HFF-Myc (cell line): ENCODE data around the gene ZSCAN22.
"Not testable (repeated sequence)": the region's sequence is repeated elsewhere in the genome, so short reads cannot be mapped to it uniquely, and the experiment has no call there.

ENCODE experiments used
- DNase-seq: peaks from one replicate; pipeline ENCODE4 v3.0.0-alpha.2; 2011; ENCODE audit warnings: low read depth; ENCODE audit errors: extremely low read depth
- H3K4me3 ChIP-seq: replicated peaks from 2 replicates; pipeline ENCODE4 v1.5.1; 2011; ENCODE audit warnings: low read depth, mild to moderate bottlenecking, control low read depth, low read length
- TF ChIP-seq, protein P1 (sequence below): IDR thresholded peaks from 2 replicates; pipeline ENCODE4 v1.5.1; 2012; ENCODE audit warnings: mild to moderate bottlenecking, low read depth, low read length, control low read depth; ENCODE audit errors: missing control alignments

Gene ZSCAN22

GRCh38 chr19:58305065-58305931, 21.5 kb upstream of the ZSCAN22 start, which contains the start of gene ERVK3-1:
Gene ERVK3-1 (plus strand): TSS chr19:58305377. CDS start chr19:58312169, 6,792 bp downstream.
- DNase-seq, result peak; percentile 84
- TF ChIP-seq, protein P1, sequence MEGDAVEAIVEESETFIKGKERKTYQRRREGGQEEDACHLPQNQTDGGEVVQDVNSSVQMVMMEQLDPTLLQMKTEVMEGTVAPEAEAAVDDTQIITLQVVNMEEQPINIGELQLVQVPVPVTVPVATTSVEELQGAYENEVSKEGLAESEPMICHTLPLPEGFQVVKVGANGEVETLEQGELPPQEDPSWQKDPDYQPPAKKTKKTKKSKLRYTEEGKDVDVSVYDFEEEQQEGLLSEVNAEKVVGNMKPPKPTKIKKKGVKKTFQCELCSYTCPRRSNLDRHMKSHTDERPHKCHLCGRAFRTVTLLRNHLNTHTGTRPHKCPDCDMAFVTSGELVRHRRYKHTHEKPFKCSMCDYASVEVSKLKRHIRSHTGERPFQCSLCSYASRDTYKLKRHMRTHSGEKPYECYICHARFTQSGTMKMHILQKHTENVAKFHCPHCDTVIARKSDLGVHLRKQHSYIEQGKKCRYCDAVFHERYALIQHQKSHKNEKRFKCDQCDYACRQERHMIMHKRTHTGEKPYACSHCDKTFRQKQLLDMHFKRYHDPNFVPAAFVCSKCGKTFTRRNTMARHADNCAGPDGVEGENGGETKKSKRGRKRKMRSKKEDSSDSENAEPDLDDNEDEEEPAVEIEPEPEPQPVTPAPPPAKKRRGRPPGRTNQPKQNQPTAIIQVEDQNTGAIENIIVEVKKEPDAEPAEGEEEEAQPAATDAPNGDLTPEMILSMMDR, result no peak
- peak within 1 kb of the TSS; percentile 64 for H3K4me3 ChIP-seq

DNA sequence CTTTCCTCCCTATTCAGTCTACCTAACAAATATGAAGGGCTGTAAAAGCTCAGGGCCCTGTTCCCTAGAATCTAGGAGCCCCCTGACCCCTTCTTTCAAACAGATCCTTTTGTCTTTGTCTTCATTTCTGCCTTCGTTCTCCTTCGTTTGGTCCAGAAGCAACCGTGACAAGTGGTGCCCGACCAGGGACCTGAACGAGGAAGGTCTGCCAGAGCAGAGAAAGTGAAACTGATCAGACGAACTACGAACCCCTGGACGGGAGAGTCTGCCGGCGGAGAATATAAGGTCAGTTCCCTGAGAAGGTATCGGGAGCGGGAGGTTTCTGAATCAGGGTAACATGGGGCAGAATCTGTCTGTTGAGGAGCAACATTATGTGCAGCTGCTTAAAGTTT, 20.9 kb upstream of the ZSCAN22 start:
- DNase-seq, result no peak

GRCh38 chr19:58307736-58308135, 19.1 kb upstream of the ZSCAN22 start:
- no peak for DNase-seq
- H3K4me3 ChIP-seq, result no peak overlapping the region
- TF ChIP-seq, protein P1, result no peak

More for the DNA sequence above, 20.9 kb upstream of the ZSCAN22 start:
- TF ChIP-seq, protein P1, result no peak
- H3K4me3 ChIP-seq, result peak overlapping the region; percentile 64

DNA sequence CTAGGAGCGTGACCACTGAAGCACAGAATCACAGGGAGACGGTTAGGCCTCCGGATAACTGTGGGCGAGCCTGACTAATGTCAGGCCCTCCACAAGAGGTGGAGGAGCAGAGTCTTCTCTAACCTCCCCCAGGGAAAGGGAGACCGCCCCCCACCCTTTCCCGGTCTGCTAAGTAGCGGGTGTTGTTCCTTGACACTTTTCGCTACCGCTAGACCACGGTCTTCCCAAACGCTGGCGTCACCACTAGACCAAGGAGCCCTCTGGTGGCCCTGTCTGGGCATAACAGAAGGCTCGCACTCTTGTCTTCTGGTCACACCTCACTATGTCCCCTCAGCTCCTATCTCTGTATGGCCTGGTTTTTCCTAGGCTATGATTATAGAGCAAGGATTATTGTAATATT, 16.1 kb upstream of the ZSCAN22 start:
- DNase-seq, H3K4me3 ChIP-seq: not testable (repeated sequence)

DNA sequence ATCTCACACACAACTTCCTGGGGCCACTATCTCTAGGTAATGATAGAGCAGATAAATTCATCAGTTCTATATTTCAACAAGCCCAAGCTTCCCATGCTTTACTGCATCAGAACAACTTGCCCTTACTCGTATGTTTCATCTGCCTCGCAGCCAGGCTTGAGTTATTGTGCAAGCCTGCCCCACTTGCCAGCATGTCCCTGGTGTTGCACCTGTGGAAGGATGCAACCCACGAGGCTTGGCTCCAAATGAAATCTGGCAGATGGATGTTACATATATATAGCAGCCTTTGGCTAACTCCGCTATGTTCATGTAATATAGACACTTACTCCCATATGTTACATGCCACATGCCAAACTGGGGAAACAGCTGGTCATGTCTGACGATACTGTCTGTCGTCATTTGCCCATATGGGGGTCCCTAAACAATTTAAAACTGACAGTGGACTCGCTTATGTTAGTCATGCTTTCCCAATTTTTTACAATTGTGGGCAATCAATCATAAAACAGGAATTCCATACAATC, 15.4 kb upstream of the ZSCAN22 start:
- no peak overlapping the region for H3K4me3 ChIP-seq
- DNase-seq, result no peak
- TF ChIP-seq, protein P1, result no peak

DNA sequence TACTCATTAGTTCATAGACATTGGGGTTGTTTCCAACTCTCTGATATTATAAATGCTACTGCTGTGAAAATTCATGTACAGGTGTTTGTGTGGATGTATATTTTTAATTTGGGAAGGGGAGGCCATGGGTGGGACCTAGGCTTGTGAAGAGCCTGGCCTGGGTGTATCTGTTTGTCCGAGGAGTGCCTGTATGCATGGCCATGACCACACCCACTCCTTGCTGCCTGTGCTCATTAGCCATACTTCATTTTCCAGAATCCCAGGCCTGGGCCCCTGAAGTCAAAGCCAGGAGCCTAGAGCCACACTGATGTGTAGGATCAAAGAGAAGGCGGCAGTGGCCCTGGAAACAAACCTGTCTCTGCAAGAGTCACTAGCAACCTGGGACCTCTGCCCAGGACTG, 11.2 kb upstream of the ZSCAN22 start:
- DNase-seq, result no peak
- H3K4me3 ChIP-seq, result no peak overlapping the region
- TF ChIP-seq, protein P1, result no peak

GRCh38 chr19:58317476-58318072, 9.2 kb upstream of the ZSCAN22 start:
- peak; percentile 30 for DNase-seq
- no peak overlapping the region for H3K4me3 ChIP-seq
- TF ChIP-seq, protein P1, result no peak
